Right forelimb (tissue), 1 donor: ENCODE measurements around the gene NCK2.

Source experiments
- DNase-seq: peaks from one replicate; pipeline ENCODE4 v3.0.0-alpha.2; 2018

Gene NCK2

GRCh38 chr2:105877945-105878344 lies 133.2 kb downstream of the NCK2 start:
- no peak for DNase-seq

DNA sequence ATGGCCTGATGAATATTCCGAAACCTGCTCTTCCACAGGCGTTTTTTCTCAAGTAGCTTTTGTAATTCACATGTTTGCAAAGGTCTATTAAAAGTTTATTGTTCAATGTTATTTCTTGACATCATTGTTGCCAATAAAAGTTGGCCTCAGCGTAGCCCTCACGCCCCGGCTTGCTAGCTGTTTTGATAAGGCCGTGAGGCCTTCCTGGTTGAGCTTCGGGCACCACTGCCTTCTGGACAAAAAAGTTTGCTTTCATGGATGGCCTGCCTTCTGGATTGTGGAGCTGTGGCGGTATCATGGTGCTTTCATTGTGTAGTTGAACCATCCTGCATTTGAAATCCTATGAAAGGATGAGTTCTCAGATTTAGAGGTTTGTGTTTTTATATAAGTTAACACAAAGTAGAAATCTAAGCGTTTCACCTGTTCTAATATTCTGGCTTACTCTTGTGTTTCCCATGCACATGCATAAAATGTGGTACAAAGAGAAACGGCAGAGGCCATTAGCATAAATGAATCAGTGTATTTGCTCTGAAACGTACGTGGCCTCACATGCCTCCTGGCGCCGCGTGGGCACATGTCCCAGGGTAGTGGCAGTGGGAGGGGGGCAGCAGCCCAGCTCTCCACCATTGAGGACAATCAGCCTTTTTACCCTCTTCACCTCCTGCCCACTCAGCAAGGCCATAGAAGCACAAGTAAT lies 134.5 kb downstream of the NCK2 start:
- DNase-seq, result no peak

DNA sequence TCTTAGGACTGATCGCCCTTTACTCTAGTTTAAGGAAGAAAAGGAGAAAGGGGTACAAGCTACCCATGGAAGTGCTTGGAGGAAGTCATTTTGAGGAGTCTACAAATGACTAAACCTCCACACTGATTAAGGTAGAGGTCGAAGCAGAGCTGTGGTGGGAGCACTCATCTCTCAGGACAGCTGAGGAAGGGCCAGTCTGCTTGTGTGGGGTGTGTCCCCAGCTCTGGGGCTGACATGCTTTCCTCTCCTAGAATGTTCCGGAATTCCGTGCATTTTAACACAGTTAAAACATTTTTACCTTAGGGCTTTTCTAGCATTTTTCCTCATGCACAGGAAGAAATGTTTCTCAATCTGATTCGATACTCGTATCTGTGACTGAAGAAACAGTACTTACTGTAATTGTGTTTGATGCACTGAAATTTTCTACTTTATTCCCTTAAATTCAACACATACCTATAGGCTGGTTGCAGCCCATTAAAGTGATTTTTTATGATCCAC lies 135.1 kb downstream of the NCK2 start:
- DNase-seq, result no peak

- DNase-seq, result no peak
Observed at GRCh38 chr2:105880637-105881036, 135.9 kb downstream of the NCK2 start.

GRCh38 chr2:105881286-105882136 lies 136.8 kb downstream of the NCK2 start:
- DNase-seq, result no peak

DNA sequence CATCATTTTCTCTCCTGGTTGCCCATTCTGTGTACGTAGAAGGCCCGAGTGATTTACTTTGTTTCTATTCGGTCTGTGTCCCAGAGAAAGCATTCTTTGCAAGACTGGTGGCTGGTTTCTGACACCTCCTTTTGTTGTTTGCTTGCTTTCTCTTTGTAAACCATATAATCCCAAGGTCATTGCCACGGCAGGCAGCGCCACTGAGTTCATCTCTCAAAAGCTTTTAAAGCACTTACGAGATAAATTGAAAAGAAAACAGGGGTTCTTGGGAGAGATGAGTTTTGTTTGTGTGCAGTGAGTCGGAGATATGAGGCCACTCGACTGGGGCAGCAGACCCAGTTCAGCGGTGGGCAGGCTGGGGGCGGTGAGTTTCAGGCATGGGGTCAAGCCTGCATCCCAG lies 137.6 kb downstream of the NCK2 start:
- DNase-seq, result no peak

- no peak for DNase-seq
Observed at GRCh38 chr2:105882920-105883435, 138.3 kb downstream of the NCK2 start.

GRCh38 chr2:105883911-105884694 lies 139.4 kb downstream of the NCK2 start:
- no peak for DNase-seq

- no peak for DNase-seq
Observed at GRCh38 chr2:105885456-105885855, 140.7 kb downstream of the NCK2 start.

GRCh38 chr2:105886029-105886454 lies 141.3 kb downstream of the NCK2 start:
- DNase-seq, result no peak

- DNase-seq, result no peak
Observed at GRCh38 chr2:105886687-105887086, 142.0 kb downstream of the NCK2 start.

GRCh38 chr2:105887256-105887655 lies 142.5 kb downstream of the NCK2 start:
- DNase-seq, result no peak

DNA sequence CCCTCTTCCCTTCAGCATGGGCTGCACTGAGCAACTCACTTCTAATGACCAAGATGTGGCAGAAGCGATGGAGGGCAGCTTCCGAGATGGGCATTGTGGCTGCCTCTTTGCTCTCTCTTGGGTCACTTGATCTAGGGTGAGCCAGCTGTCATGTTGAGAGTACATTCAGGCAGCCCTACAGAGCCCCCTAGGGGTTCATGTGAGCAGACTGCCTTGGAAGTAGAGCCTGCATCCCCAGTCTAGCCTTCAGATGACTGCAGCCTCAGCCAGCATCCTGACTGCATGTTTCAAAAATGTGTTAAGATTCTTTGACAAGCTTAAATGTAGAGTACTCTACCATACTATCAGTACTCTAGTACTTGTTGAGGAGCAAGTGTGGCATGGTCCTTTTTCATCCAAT lies 143.9 kb downstream of the NCK2 start:
- no peak for DNase-seq

DNA sequence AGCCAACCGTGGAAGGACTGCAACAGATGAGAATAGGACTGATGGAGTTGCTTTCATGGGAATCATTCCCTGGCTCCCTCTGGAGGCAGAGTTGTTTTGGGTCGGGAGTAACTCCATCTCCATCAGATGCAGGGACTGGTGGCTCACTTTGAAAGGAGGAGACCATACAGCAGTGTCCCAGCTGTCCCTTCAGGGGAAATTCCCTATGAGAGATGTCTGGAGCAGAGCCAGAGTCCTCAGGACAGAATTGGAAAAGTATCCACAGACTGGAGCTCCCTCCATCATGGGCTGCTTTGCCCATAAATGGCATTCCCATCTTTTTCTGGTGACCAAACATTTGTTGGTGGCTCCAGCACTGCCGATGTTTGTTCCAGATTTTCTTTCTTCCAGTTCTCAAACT lies 144.3 kb downstream of the NCK2 start:
- no peak for DNase-seq

DNA sequence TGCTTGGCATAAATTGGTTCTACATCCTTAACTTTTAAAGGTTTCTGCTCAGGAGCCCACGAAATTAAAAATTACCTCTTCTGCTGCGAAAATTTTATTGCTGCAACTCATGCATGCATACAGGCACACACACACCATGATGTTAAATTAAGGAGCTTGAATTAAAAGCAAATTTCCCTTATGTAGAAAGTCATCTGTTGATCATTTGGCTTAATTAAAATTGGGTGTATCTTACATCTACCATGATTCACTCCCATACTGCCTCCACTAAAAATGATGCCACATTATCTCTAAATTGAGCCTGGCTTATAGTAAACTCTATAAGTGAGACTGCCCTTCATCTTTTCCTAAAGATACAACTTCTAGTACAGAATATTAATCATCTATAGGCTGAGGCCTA lies 145.4 kb downstream of the NCK2 start:
- no peak for DNase-seq

- DNase-seq, result no peak
Observed at GRCh38 chr2:105890856-105891255, 146.1 kb downstream of the NCK2 start.

- DNase-seq, result no peak
Observed at GRCh38 chr2:105893011-105893995, 148.6 kb downstream of the NCK2 start.

DNA sequence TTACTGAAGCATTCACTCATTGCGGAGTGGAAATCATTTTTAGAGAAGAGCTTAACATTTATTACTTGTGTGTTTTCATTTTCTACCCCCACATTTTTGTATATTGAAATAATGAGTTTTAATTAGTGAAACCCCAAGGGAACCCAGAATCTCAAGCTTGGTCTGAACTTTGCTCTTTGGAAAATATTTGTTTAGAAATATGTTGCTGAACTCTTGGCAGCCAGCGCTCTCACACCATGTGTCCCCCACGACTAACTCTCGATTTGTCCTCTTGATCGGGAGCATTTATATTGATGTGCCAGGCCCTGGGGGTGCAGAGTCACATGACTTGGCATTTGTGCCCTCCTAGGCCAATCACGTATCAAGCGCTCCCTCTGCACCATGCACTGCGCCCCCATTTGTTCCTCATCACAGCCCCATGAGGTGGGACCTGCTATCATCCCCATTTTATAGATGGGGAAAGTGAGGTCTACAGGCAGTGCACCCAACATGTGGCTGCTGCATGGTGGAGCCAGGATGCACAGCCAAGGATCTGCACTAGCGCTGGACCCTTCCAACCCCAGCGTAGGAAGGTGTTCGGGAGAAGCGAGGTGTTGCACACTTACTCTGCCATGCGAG lies 149.7 kb downstream of the NCK2 start:
- DNase-seq, result no peak

GRCh38 chr2:105895990-105896764 lies 151.5 kb downstream of the NCK2 start:
- no peak for DNase-seq

GRCh38 chr2:105896765-105897163 lies 152.1 kb downstream of the NCK2 start:
- DNase-seq, result no peak
